Measurements from ENCODE around the gene ENPEP.
"Not testable (repeated sequence)": the region's sequence is repeated elsewhere in the genome, so short reads cannot be mapped to it uniquely, and the experiment has no call there.

The ENPEP gene, protein sequence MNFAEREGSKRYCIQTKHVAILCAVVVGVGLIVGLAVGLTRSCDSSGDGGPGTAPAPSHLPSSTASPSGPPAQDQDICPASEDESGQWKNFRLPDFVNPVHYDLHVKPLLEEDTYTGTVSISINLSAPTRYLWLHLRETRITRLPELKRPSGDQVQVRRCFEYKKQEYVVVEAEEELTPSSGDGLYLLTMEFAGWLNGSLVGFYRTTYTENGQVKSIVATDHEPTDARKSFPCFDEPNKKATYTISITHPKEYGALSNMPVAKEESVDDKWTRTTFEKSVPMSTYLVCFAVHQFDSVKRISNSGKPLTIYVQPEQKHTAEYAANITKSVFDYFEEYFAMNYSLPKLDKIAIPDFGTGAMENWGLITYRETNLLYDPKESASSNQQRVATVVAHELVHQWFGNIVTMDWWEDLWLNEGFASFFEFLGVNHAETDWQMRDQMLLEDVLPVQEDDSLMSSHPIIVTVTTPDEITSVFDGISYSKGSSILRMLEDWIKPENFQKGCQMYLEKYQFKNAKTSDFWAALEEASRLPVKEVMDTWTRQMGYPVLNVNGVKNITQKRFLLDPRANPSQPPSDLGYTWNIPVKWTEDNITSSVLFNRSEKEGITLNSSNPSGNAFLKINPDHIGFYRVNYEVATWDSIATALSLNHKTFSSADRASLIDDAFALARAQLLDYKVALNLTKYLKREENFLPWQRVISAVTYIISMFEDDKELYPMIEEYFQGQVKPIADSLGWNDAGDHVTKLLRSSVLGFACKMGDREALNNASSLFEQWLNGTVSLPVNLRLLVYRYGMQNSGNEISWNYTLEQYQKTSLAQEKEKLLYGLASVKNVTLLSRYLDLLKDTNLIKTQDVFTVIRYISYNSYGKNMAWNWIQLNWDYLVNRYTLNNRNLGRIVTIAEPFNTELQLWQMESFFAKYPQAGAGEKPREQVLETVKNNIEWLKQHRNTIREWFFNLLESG
- 0.31 to 0.46 reads per million in 2 donors for total RNA-seq

DNA sequence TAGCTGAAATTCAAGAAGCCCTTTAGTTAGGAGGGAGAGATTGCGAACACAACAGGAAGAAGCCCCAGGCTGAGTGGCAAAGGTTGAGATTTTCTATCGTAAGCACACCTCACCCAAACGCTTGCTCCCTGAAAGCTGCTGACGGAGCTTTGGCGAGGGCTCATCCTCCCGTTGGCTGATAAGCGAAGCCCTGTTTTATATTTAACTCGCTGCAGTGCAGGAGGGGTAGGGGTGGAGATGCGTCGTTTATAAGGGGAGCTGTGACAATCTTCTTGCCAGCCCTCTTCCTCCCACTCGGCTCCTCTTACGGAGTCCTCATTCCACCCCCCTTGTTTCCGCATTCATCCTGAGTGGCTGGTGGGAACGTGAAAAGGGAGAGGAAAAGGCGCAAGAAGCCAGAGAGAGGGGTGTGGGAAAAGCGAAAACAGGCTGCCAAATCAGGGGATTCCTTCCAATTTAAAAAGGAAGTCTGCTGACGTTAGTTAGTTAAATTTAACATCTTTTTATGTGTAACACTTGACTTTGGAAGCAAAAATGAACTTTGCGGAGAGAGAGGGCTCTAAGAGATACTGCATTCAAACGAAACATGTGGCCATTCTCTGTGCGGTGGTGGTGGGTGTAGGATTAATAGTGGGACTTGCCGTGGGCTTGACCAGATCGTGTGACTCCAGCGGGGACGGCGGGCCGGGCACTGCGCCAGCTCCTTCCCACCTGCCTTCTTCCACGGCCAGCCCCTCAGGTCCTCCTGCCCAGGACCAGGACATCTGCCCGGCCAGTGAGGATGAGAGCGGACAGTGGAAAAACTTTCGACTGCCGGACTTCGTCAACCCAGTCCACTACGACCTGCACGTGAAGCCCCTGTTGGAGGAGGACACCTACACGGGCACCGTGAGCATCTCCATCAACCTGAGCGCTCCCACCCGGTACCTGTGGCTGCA, at the start of gene ENPEP:
TSS of gene ENPEP (plus strand) at position 275 of the 938 bp plus-strand sequence. CDS start at position 535, 260 bp downstream.
- no peak for DNase-seq

DNA sequence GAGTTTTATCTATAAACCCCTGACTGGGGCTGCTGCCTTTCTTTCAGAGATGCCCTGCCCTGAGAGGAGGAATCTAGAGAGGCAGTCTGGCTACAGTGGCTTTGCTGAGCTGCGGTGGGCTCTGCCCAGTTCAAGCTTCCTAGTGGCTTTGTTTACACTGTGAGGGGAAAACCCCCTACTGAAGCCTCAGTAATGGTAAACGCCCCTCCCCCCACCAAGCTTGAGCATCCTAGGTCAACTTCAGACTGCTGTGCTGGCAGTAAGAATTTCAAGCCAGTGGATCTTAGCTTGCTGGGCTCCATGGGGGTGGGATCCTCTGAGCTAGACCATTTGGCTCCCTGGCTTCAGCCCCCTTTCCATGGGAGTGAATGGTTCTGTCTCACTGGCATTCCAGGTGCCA, 44.1 kb upstream of the ENPEP start:
- DNase-seq: not testable (repeated sequence)

DNA sequence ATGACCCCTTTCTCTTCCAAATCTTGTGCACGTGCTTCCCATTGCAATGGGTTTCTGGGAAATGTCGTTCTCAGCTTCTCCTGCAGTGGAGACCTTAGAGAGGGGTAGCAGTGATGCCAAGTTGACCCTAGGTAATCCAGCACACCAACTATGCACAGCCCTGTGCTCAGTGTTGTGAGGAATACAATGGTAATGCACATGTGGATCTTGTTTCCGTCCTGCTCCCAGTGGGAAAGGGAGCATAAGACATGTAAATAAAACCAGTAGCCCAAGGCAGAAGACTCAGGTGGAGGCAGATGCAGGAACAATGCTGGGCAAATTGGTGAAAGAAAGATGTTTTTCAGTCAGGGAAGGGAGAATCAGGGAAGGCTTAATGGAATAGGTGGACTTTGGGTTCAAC, 38.7 kb upstream of the ENPEP start:
- DNase-seq: not testable (repeated sequence)

DNA sequence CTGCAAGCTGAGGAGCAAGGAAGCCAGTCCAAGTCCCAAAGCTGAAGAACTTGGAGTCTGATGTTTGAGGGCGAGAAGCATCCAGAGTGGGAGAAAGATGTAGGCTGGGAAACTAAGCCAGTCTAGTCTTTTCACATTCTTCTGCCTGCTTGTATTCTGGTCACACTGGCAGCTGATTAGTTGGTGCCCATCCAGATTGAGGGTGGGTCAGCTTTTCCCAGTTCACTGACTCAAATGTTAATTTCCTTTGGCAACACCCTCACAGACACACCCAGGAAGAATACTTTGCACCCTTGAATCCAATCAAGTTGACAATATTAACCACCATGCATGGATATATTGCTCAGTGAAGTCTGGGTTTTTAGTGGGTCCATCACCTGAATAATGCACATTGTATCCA, 36.7 kb upstream of the ENPEP start:
- DNase-seq: not testable (repeated sequence)

DNA sequence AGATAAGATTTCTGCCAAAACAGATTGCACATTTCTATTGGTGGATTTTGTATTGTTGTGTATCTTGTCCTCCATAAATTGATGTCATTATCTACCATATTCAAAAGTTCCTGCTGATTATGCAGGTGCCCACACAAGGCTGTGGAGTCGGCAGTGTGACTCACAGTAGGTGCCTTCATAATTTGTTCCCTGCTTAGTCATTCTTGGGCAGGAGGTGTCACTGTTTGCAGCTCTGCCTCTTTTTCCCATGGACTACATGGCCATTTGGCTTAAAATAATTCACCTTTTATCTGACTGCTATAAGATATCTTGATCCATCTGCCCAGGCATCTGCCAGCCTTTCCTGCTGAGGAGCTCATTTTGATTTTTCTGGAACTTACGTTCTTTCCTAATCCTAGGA, 33.6 kb upstream of the ENPEP start:
- no peak for DNase-seq

DNA sequence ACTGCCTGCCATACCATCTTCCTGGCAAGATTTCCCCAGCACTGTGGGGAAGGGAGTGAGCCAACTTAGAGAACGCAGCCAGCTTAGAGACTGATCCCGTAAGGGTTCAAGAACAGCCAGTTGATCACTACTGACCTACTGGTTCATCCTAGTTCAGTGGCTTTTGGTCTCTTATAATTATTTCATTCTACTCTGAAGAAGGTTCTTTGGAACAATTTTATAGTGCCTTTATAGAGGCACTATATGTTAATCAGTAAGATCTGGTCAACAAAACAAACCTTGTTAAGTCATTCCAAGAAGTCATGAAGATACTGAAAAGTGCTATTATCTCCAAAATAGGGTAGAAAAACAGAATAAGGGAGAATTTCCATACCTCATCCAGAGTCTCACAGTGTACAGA, 33.2 kb upstream of the ENPEP start:
- DNase-seq: no peak

DNA sequence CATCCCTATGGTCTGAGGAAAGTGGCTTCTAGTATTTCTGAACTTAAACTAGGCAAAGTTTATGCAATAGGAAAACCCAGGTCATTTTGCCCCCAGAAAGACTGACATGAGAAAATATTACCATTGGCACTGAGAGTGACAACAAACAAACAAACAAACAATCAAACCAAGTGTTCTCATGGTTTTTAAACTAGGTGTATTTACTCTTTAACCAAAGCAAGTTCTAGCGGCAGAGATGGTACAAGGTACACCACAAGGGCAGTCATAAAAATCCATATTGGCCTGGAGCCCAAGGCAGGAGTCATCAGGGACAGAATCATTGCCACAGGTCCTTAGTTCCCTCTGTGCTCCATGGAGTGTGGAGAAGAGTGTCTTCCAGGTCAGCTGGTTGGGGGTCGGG, 26.0 kb upstream of the ENPEP start:
- DNase-seq: no peak

DNA sequence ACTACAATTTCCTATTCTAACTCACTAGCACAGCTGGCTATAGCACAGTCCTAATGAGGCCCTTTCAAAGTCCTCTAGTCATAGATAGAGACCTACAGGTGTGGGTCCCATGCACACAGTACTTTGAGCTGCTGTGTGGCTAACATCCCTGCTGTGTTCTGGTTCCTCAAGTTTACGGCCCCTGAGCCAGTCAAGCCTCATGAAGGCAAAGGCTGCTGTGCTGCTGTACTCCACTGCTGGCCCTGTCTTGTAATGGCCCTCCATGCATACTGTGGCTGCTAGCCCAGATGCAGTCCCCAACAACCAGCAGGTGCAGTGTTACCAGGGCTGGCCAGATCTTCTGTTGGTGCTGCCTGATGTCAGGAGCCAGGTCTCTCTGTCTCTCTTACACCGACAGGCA, 23.4 kb upstream of the ENPEP start:
- no peak for DNase-seq

DNA sequence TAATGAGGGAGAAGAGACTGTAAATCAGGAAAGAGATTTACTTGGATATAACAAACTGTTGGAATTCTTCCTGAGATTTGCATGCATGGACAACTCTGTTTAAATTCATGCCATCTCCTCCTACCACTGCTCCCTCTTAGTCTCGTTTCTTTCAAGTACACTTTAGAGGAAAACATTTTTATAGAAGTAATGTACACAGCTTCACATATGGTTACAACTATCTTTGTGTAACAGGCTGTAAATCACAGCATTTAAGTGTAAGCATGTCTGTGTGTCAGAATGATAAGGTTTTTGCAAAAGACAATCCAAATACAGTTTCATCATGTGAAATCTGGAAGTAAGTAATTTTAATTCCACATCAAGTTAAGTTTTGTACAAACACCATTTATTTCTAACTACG, 21.5 kb upstream of the ENPEP start:
- no peak for DNase-seq

DNA sequence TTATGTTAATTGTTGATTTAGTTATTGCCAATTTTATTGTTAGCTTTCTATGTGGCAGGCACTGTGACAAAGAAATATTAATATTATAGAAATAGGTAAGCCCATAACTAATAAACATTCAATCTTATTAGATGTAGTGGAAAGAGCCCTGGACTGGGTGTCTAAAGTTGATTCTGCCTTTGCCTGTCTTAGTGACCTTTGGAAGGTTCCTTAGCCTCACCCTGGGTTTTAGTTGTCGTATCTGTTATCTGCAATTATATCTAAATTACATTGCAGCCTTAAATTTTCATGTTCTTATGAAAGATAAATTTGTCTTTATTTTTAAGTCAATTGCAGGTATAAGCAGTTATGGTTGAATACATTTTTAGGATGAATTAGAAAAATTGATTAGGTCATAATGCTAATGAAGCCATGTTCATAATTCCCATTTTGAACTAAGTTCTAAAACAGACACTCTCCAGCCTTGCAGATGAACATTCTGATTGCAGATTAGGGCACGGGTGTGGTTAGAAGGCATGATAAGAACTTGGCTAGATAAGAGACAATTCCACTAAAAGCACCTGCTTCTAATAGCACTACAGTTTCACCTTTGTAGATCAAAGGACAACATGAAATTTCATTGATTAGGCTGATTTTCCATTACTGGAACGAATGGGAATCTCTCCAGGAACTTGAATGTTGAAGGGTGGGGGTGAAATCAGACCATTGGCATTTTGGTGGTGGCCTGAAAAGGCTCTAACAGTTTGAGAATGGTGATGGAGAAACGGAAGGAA, 17.3 kb upstream of the ENPEP start:
- no peak for DNase-seq

DNA sequence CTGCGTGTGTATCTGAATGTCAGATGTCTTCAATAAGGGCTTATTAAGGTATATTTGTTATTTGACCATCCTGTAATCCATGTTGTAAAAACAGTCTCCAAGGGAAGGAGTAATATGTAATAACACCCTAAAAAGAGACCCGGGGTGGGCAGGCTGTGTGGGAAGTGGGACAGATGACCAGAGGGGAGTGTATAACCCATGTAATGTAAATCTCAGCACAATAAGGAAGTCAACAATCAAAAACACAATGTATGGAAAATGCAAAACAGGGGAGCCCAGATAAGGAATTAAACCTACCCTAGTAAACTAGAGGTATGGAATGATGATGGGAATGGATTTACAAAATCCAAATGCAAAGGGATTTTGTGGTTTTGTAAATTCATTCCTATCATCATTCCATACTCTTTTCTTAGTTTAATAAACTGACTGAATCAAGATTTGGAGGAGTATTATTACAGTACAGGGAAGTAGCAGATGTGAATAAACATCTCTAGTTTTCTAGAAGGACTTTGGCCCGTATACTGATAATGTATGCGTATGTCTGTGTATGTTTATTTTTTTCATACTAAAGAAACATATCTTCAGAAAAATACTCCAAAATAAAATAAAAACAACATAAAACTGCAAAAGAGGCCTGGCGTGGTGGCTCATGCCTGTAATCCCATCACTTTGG, 15.7 kb upstream of the ENPEP start:
- DNase-seq: no peak

DNA sequence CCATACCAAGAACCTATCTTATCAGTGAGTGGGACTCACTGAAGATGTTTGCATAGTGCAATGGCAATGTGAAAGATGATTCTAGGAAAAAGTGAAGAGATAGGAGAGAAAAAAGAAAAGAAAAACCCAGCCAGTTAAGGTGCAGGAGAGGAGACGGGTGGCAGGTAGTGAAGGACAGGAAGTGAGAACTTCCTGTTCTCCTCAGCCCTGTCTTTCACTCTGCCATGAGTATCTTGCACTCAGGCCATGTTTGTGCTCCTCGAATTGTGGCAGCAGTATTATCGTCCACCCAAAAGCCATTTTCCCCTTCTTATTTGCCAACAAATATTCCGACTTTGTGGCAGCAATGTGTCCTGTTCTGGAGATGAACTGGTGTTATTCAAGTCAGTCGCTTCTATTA, 8.6 kb upstream of the ENPEP start:
- no peak for DNase-seq

DNA sequence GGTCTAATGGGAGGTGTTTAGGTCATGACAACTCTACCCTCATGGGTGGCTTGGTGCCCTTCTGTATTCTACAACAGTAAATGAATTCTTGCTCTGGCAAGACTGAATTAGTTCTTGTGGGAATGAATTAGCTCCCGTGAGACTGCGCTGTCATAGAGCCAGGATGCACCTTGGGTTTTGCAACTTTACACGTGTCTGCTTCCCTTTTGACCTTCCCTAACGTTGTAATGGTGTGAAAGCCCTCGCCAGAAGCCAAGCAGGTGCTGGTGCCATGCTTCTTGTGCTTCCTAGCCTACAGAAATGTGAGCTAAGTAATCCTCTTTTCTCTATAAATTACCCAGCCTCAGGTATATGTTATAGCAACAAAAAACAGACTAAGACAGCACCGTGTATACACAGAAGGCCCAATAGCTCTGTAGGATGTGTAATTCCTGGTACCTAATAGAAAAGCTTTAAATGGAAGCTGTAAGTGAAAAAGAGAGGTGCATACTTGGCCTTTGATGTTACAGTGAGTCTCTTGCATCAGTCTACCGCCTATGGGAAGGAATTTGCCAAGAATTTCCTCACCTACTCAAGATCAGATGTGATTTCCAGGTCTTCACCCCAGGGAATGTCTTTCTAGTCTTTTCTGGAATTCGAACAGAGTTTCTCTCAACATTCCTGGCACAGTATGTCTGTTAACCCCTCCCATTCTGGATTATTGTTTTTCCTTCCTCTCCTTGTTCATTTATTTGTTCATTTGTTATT, 3.2 kb upstream of the ENPEP start:
- no peak for DNase-seq

DNA sequence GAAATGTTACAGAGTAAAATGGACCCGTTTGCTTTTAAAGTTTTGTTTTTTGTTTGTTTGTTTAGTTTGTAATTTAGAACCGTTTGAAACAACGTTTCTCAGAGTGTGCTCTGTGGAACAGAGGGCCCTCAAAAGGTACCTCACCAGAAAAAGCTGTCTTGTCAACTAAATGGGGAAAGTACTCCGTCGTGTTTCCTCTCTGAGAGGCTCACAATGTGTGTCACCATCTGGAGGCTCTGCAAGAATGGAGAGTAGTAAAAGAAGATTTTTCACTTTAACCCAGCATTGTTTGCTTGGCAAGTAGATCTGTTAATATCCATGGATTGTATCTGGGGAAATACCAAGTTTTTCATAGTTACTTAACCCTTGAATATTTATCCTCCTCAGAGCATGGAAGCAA, 1.5 kb upstream of the ENPEP start:
- DNase-seq: no peak

DNA sequence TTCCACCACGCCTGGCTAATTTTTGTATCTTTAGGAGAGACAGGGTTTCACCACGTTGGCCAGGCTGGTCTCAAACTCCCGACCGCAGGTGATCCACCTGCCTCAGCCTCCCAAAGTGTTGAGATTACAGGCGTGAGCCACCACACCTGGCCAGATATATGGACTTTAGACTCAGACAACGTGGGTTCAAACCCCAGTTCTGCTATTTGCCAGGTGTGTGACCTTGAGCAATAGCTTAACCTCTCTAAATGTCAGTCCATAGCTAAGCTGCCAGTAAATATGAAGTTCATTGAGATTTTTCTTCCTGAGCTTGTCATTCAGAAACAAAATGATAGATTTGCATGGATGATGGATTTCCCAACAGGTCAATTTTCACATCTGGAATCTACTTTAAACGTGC, 875 bp upstream of the ENPEP start:
- DNase-seq: not testable (repeated sequence)

DNA sequence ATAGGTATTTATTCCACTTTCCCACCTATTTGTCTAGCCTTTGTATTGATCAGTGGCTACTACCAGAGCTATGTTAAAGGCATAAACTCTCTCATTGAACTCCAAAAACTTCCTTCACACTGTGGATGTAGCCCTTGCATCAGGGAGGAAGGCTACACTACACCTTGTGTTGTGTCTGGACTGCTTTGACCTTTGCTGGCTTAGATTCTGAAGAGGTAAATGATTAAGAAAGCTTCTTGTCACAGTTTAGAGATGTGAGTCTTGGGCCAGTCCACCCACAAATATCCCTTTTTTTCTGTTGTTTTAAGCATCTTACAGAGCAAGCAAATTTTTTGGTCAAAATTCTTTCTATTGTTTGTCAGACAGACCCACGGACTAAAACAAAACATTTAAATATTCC, 1.9 kb downstream of the ENPEP start:
- DNase-seq: no peak

DNA sequence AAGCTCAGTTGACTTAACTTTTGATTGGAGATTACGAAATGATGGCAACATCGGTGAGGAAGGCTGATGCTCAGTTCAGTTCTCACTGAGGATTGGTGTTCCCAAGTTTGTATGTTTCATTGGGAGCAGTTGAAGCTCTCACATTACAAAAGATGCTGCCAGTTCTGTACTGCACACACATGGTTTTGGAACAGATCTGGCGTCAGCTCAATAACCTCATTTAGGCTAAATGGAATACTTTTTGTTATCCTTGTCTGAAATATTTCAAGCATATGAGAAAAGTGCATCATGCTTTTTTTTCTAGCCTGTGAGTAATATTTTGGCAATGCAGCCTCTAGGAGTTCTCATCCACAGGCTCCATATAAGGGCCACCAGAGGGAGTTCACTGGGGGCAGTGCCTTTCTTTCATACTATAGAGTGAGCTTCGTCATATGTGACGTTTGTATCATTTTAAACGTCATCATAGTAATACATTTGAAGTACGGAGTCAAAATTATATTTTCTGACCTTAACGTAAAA, 4.1 kb downstream of the ENPEP start:
- no peak for DNase-seq

DNA sequence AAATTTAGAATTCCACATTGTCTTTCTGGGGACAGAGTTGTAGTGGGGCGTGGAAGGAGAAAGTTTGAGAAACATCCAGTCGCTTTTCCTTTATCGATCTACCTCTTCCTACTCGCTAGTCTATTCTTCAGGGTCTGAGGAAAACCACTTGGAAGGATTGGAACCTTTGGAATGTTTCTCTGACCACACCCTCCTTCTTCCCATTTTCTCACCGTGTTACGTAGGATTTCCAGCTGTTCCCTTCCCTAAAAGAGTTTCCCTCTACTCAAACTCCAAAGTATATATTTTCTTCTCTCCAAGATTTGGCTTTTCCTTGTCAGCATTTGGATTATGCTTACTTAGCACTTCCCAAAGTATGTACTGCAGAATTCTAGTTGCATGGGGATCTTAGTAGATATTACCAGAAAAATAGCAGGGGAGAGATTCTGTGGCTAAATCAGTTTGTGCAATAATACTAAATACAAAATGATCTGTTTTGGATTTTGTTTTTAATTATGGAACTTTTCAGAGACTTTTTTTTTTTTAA, 4.9 kb downstream of the ENPEP start:
- DNase-seq: no peak

DNA sequence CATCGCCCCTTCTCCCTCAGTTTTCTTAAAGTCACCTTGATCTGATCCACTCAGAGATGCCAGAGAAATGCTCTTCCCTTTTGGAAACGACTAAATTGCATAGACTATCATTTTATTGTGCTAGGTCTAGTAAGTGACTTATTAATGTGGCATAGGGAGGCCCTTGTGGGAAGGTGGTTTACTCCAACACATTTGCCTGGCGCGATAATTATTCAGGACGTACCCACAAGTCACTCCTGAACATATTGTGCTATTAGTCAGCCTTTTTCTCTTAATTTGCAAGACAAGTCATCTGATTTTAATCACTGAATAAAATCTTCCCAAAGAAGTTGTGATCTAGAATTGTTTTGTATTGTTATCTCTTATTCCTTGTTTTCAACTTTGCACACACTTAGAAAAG, 7.6 kb downstream of the ENPEP start:
- DNase-seq: no peak

DNA sequence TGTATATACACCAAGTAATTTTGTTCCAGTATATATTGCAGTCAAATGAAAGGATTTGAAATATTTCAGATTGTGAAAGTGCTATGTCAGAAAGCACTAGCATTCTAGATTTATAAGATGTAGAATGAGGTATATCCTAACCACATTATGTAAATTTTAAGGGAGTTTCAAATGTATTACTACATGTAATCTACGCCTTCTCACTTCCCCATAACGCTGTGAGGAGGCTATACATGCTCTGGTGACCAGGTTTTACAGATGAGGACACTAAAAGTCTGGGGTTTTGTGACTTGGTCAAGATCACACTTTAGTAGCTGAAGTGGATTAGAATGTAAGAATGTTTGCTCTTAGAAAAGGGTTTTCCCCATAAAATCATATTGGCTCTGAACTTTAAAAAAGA, 8.1 kb downstream of the ENPEP start:
- DNase-seq: no peak
